K562 (cell line): Measurements from ENCODE around the gene RBMS1. TPM values are rescaled to one million over a fixed set of nuclear protein-coding genes. Genes with fewer than 3 reads are reported as not detected.

Experiments used
- ATAC-seq: fragments of 200-7000 bp; cut with Tn5 transposase; 3 replicates; pipeline ENCODE4 v1.9.1; 2020; ENCODE audit warnings: moderate library complexity
- BruUV-seq: library from RNA; stranded (reverse); fragments of 400-500 nt; replicated peaks from 2 replicates; lab custom pipeline; 2021; lab: Mats Ljungman, UMichigan
- CTCF ChIA-PET: fragments of 300-600 bp; formaldehyde crosslinking; extraction: SDS; loops from one replicate; lab custom pipeline; 2021; ENCODE audit warnings: low intra/inter-chr PET ratio; lab: Yijun Ruan, JAX
- POLR2A ChIA-PET: fragments of 300-600, 350-650 bp; sonication (Branson Sonifier 250); formaldehyde crosslinking; extraction: SDS; loops from one replicate; lab custom pipeline; 2021; ENCODE audit warnings: antibody characterized with exemption, inconsistent platforms; lab: Yijun Ruan, JAX
- DNase-seq, 4 experiments: peaks; one replicate each; pipeline versions ENCODE4 v3.0.0 to v3.0.0-alpha.2; 2011 to 2018; ENCODE audit warnings: low spot score in 3 of 4, mixed read lengths in 3 of 4; ENCODE audit errors: extremely low read depth in 1 of 4
- FAIRE-seq: peaks from 2 replicates; lab custom pipeline; 2011; peaks lifted over from hg19 to GRCh38; lab: Jason Lieb, UNC
- H2AFZ ChIP-seq: 2 replicates; pipeline ENCODE4 v1.6.0; 2011; ENCODE audit warnings: low read depth, low read length, control low read depth, inconsistent platforms
- H3K27ac ChIP-seq: fragments of 200-600 bp; 3 replicates; pipeline ENCODE4 v1.8.0; 2011; ENCODE audit warnings: low read depth, mild to moderate bottlenecking, control low read depth, inconsistent platforms, low read length, moderate library complexity, mixed read lengths; ENCODE audit errors: extremely low read depth
- H3K27me3 ChIP-seq, 2 experiments: fragments of 300-600 bp in 1 of 2; 2 replicates in 1 of 2; 3 replicates in 1 of 2; pipeline versions ENCODE4 v1.6.0 to v1.8.0; 2011; ENCODE audit warnings: inconsistent platforms in 2 of 2, low read length in 2 of 2, mild to moderate bottlenecking in 1 of 2, mixed read lengths in 1 of 2, moderate library complexity in 1 of 2; ENCODE audit not compliant: control insufficient read depth in 2 of 2, insufficient read depth in 2 of 2
- H3K36me3 ChIP-seq: fragments of 300-600 bp; 3 replicates; pipeline ENCODE4 v1.8.0; 2011; ENCODE audit warnings: mild to moderate bottlenecking, low read length, inconsistent platforms; ENCODE audit not compliant: control insufficient read depth, insufficient read depth
- H3K4me1 ChIP-seq, 2 experiments: fragments of 200-600 bp in 1 of 2; replicated peaks in 1 of 2; 2 replicates in 1 of 2; 3 replicates in 1 of 2; pipeline versions ENCODE4 v1.5.1 to v1.8.0; 2011; ENCODE audit warnings: inconsistent platforms in 2 of 2, low read length in 2 of 2, mild to moderate bottlenecking in 1 of 2, mixed read lengths in 1 of 2, moderate library complexity in 1 of 2; ENCODE audit not compliant: control insufficient read depth in 2 of 2, insufficient read depth in 2 of 2
- H3K4me2 ChIP-seq: 2 replicates; pipeline ENCODE4 v1.6.1; 2011; ENCODE audit warnings: low read length, control low read depth, inconsistent platforms, mixed read lengths; ENCODE audit not compliant: insufficient read depth
- H3K4me3 ChIP-seq: fragments of 200-600 bp; sonication (generic), shearing (Covaris generic); 2 replicates; pipeline ENCODE4 v1.5.1; 2016; ENCODE audit warnings: control low read depth, inconsistent platforms
- H3K79me2 ChIP-seq: fragments of 200-600 bp; 3 replicates; pipeline ENCODE4 v1.8.0; 2011; ENCODE audit warnings: low read length, inconsistent platforms; ENCODE audit not compliant: control insufficient read depth, insufficient read depth
- H3K9ac ChIP-seq, 2 experiments: 2 replicates each; pipeline versions ENCODE4 v1.6.0 to v1.6.1; 2011; ENCODE audit warnings: low read depth in 2 of 2, low read length in 2 of 2, control low read depth in 1 of 2, inconsistent platforms in 1 of 2, mild to moderate bottlenecking in 1 of 2, mixed read lengths in 1 of 2; ENCODE audit not compliant: insufficient read depth in 1 of 2
- H3K9me1 ChIP-seq: one replicate; pipeline ENCODE4 v1.6.0; 2011; ENCODE audit warnings: inconsistent platforms, mild to moderate bottlenecking, low read length, moderate library complexity; ENCODE audit not compliant: control insufficient read depth, insufficient read depth
- H3K9me3 ChIP-seq: replicated peaks from 2 replicates; pipeline ENCODE4 v1.5.1; 2011; ENCODE audit warnings: low read depth, low read length, inconsistent platforms; ENCODE audit not compliant: control insufficient read depth, insufficient read depth
- H4K20me1 ChIP-seq: replicated peaks from 2 replicates; pipeline ENCODE4 v1.6.1; 2011; ENCODE audit warnings: low read length, inconsistent platforms, mixed read lengths; ENCODE audit not compliant: control insufficient read depth, insufficient read depth
- ELF1 ChIP-seq: fragments of 200-800 bp; sonication (Bioruptor generic); IDR thresholded peaks from 2 replicates; pipeline ENCODE4 v1.6.1; 2016; ENCODE audit warnings: missing genetic modification characterization, missing compliant biosample characterization
- HSF4 ChIP-seq: fragments of 250-450 bp; sonication (Bioruptor Pico); IDR thresholded peaks from 2 replicates; pipeline ENCODE4 v2.1.2; 2022; ENCODE audit warnings: mild to moderate bottlenecking, moderate library complexity, borderline replicate concordance
- MAZ ChIP-seq, 2 experiments: fragments of 450-650 bp in 1 of 2; sonication (generic) in 1 of 2; formaldehyde crosslinking; IDR thresholded peaks in 1 of 2; conservative IDR thresholded peaks in 1 of 2; 2 replicates each; pipeline versions ENCODE4 v1.4.0 to v1.5.0; 2020; ENCODE audit warnings: mild to moderate bottlenecking in 1 of 2, missing genetic modification reagents in 1 of 2
- NCOA2 ChIP-seq, 2 experiments: fragments of 450-650 bp; IDR thresholded peaks; 2 replicates each; pipeline ENCODE4 v1.6.1; 2018; ENCODE audit warnings: mild to moderate bottlenecking in 2 of 2, moderate library complexity in 1 of 2; ENCODE audit not compliant: partially characterized antibody in 2 of 2
- RREB1 ChIP-seq: fragments of 250-450 bp; sonication (Bioruptor Pico); IDR thresholded peaks from 2 replicates; pipeline ENCODE4 v1.4.0; 2020
- SMAD3 ChIP-seq: fragments of 450-650 bp; formaldehyde crosslinking; conservative IDR thresholded peaks from 2 replicates; pipeline ENCODE4 v1.4.0; 2020; ENCODE audit warnings: mild to moderate bottlenecking
- TSC22D4 ChIP-seq: fragments of 450-650 bp; IDR thresholded peaks from 2 replicates; pipeline ENCODE4 v1.6.1; 2016; ENCODE audit warnings: missing genetic modification characterization, missing biosample characterization, control low read depth
- WGBS: fragments of 100-300 bp; shearing (Covaris generic); methylation state at CpG from one replicate; pipeline ENCODE4 v1.1.6; 2016; ENCODE audit warnings: low coverage, mixed read lengths; ENCODE audit not compliant: insufficient coverage; ENCODE audit errors: missing lambda C conversion rate; 5-methylcytosine and 5-hydroxymethylcytosine counted together
- in situ Hi-C: fragments of 300-500 bp; cut with MboI; formaldehyde crosslinking; loops from 4 replicates; pipeline ENCODE4 v1.15.0; 2018; ENCODE audit warnings: inconsistent platforms, mixed read lengths
- intact Hi-C: fragments of 100-400 bp; cut with micrococcal nuclease; formaldehyde crosslinking; loops from 2 replicates; pipeline ENCODE4 v1.14.2; 2022
- polyA plus RNA-seq, 8 experiments: library from polyadenylated mRNA; depleted of rRNA in 4 of 8; stranded (reverse) in 5 of 8; unstranded in 3 of 8; fragments of >200 nt; fragmentation: Nextera tagmentation in 2 of 8; fragmentation: Illumina TruSeq in 1 of 8; extraction: Ambion mirVana in 2 of 8; extraction: Trizol in 1 of 8; gene quantifications; 2 replicates each; pipeline versions ENCODE4 v1.2.1 to v1.2.3, GENCODE V29; 2011 to 2014; ENCODE audit warnings: inconsistent platforms in 1 of 8, missing spikeins in 1 of 8
- total RNA-seq, 7 experiments: library from RNA; depleted of rRNA in 6 of 7; stranded (reverse); fragments of >200 nt in 6 of 7; fragmentation: Illumina TruSeq in 2 of 7; extraction: Trizol in 2 of 7; gene quantifications; 2 replicates each; pipeline versions ENCODE4 v1.2.1 to v1.2.3, GENCODE V29; 2011 to 2021; ENCODE audit warnings: low replicate concordance in 1 of 7
- TF ChIP-seq, protein P1 (sequence below): fragments of 450-650 bp; formaldehyde crosslinking; IDR thresholded peaks from 2 replicates; pipeline ENCODE4 v1.4.0; 2020; ENCODE audit warnings: mild to moderate bottlenecking, moderate library complexity
- TF ChIP-seq, protein P2 (sequence below): fragments of 450-650 bp; IDR thresholded peaks from 2 replicates; pipeline ENCODE4 v1.6.1; 2017; ENCODE audit warnings: antibody characterized with exemption
- TF ChIP-seq, protein P3 (sequence below): fragments of 250-450 bp; sonication (Bioruptor Pico); IDR thresholded peaks from 2 replicates; pipeline ENCODE4 v1.5.0; 2022; ENCODE audit warnings: mild to moderate bottlenecking

The RBMS1 gene
- total and polyA plus RNA-seq, 9 of the 15 experiments (the other 6 are each of a cell fraction or from before 2014, with no cell fraction given) = 0.04 to 0.31 (median 0.09) TPM; not detected in 6

- BruUV-seq = no TSS peak
- no peak for TF ChIP-seq HSF4 (CRISPR knock-in tag)
- no peak for TF ChIP-seq SMAD3
- TF ChIP-seq, protein P1, sequence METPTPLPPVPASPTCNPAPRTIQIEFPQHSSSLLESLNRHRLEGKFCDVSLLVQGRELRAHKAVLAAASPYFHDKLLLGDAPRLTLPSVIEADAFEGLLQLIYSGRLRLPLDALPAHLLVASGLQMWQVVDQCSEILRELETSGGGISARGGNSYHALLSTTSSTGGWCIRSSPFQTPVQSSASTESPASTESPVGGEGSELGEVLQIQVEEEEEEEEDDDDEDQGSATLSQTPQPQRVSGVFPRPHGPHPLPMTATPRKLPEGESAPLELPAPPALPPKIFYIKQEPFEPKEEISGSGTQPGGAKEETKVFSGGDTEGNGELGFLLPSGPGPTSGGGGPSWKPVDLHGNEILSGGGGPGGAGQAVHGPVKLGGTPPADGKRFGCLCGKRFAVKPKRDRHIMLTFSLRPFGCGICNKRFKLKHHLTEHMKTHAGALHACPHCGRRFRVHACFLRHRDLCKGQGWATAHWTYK = no peak
- TF ChIP-seq MAZ (CRISPR knock-in tag; conservative IDR thresholded peaks at IDR 0.05 in 1 of 2, IDR thresholded peaks at IDR 0.05 in 1 of 2) = no peak
- TF ChIP-seq, protein P2, sequence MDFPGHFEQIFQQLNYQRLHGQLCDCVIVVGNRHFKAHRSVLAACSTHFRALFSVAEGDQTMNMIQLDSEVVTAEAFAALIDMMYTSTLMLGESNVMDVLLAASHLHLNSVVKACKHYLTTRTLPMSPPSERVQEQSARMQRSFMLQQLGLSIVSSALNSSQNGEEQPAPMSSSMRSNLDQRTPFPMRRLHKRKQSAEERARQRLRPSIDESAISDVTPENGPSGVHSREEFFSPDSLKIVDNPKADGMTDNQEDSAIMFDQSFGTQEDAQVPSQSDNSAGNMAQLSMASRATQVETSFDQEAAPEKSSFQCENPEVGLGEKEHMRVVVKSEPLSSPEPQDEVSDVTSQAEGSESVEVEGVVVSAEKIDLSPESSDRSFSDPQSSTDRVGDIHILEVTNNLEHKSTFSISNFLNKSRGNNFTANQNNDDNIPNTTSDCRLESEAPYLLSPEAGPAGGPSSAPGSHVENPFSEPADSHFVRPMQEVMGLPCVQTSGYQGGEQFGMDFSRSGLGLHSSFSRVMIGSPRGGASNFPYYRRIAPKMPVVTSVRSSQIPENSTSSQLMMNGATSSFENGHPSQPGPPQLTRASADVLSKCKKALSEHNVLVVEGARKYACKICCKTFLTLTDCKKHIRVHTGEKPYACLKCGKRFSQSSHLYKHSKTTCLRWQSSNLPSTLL = no peak
- TF ChIP-seq ELF1 (tag) = no peak
- TF ChIP-seq, protein P3, sequence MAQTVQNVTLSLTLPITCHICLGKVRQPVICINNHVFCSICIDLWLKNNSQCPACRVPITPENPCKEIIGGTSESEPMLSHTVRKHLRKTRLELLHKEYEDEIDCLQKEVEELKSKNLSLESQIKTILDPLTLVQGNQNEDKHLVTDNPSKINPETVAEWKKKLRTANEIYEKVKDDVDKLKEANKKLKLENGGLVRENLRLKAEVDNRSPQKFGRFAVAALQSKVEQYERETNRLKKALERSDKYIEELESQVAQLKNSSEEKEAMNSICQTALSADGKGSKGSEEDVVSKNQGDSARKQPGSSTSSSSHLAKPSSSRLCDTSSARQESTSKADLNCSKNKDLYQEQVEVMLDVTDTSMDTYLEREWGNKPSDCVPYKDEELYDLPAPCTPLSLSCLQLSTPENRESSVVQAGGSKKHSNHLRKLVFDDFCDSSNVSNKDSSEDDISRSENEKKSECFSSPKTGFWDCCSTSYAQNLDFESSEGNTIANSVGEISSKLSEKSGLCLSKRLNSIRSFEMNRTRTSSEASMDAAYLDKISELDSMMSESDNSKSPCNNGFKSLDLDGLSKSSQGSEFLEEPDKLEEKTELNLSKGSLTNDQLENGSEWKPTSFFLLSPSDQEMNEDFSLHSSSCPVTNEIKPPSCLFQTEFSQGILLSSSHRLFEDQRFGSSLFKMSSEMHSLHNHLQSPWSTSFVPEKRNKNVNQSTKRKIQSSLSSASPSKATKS (CRISPR knock-in tag) = no peak
- TF ChIP-seq RREB1 (CRISPR knock-in tag) = no peak
- no peak for TF ChIP-seq NCOA2 (IDR thresholded peaks at IDR 0.05; ENCODE audit: partially characterized antibody in 2 of 2)
- no peak for TF ChIP-seq TSC22D4 (tag)
Observed at GRCh38 chr2:160279813-160280465, 213.7 kb downstream of the RBMS1 start.

More at GRCh38 chr2:160279813-160280465, 213.7 kb downstream of the RBMS1 start:
- Histone ChIP-seq H3K79me2 (no peaks in the 10 kb centered on the region), H3K4me3 (no peak overlapping the region), H3K9ac (no peak overlapping the region), H3K9me1 (no peaks in the 10 kb centered on the region), H3K9me3 (no peaks in the 10 kb centered on the region), H2AFZ (no peak overlapping the region), H3K4me1 (no peaks in the 10 kb centered on the region), H3K36me3 (no peaks in the 10 kb centered on the region), H4K20me1 (no peaks in the 10 kb centered on the region), H3K4me2 (no peak overlapping the region), H3K27me3 (no peaks in the 10 kb centered on the region), H3K27ac (no peak overlapping the region)
- POLR2A ChIA-PET = no interaction called here
- intact Hi-C loops (no loop called here), in situ Hi-C loops (no loop called here)
- CTCF ChIA-PET = no interaction called here
- DNase-seq = no peak
- ATAC-seq = no peak
- no peak for FAIRE-seq
- under 1% methylated on average over 5 of the region's 5 CpGs for WGBS
